Measurements from ENCODE around the gene PLEKHM3. TPM values are rescaled to one million over a fixed set of nuclear protein-coding genes. Genes with fewer than 3 reads are reported as not detected.

Gene PLEKHM3
- total and polyA plus RNA-seq, 2 of the 13 experiments (the other 11 are each of a cell fraction or from before 2014, with no cell fraction given): 4.5 to 4.7 TPM

DNA sequence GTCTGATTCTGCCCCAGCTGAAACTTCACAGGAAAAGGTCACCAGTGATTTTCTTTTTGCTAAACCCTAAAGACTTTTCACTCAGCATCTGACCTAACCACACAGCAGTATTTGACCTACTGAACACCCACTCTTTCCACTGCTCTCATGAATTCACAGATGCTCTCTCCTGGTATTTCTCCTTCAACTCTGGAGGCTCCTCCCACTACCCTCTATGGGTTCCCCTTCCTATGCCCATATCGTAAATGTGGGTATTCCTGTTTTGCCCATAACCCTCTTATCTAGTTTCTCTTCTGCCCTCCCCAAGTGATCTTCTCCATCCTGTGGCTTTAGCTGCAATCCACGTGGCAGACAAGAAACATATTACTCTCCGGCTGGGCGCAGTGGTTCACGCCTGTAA is 7.6 kb downstream of the PLEKHM3 start:
- no peaks in the 10 kb centered on the region for H3K79me2 ChIP-seq (ENCODE audit: insufficient read depth, low read length)
- POLR2A ChIA-PET: interaction anchor here (0.6 kb wide), 1 partner anchor 260 kb away, joined by 4 read pairs; no protein-coding TSS in a partner anchor
- no peaks in the 10 kb centered on the region for H3K9me3 ChIP-seq (ENCODE audit: low read length)
- 0 out of 5 replicates have a peak, but pooled peaks cover 0 to 3% of the 10 kb centered on the region in 2 experiments for H3K36me3 ChIP-seq (replicated peaks in 1 of 2; ENCODE audit: control insufficient read depth in 1 of 2, insufficient read depth in 2 of 2, low read length in 2 of 2)
- CTCF ChIA-PET (ENCODE audit: low intra/inter-chr PET ratio, low total read pairs): no interaction called here
- ATAC-seq: no peak
- H3K4me3 ChIP-seq (replicated peaks in 1 of 3; ENCODE audit: insufficient read depth in 1 of 3, low read depth in 2 of 3, low read length in 3 of 3): no peak overlapping the region
- WGBS (ENCODE audit: low lambda C conversion rate): 93% methylated on average over 5 of the region's 5 CpGs
- DNase-seq (ENCODE audit: low spot score): no peak
- in situ Hi-C loops (cut with HindIII; ENCODE audit: extremely low pct_ligation_motif_present, low pct_unique_long_range_greater_than_20kb): no loop called here
- intact Hi-C loops (cut with micrococcal nuclease; ENCODE audit: unreplicated experiment): no loop called here
- no peaks in the 10 kb centered on the region for H3K27me3 ChIP-seq (ENCODE audit: control insufficient read depth in 1 of 2, insufficient read depth in 2 of 2, low read length in 2 of 2)
- no peak for FAIRE-seq
- no peaks in the 10 kb centered on the region for H4K20me1 ChIP-seq (ENCODE audit: insufficient read depth, low read length)
- H3K9ac ChIP-seq (ENCODE audit: insufficient read depth, low read depth, low read length): no peak overlapping the region
- no peak overlapping the region for H2AFZ ChIP-seq (ENCODE audit: low read length)
- no peak overlapping the region for H3K27ac ChIP-seq (ENCODE audit: extremely low read length, insufficient read depth, low read length)
- TF ChIP-seq ARNTL (CRISPR knock-in tag; IDR thresholded peaks at IDR 0.05): no peak
- no peak for TF ChIP-seq ATF1 (CRISPR knock-in tag; IDR thresholded peaks at IDR 0.05)
- TF ChIP-seq ASH2L (IDR thresholded peaks at IDR 0.05; ENCODE audit: insufficient read length, low read depth, low read length): no peak
- no peak for TF ChIP-seq MXD4 (CRISPR knock-in tag; IDR thresholded peaks at IDR 0.05)
- TF ChIP-seq, protein P1, sequence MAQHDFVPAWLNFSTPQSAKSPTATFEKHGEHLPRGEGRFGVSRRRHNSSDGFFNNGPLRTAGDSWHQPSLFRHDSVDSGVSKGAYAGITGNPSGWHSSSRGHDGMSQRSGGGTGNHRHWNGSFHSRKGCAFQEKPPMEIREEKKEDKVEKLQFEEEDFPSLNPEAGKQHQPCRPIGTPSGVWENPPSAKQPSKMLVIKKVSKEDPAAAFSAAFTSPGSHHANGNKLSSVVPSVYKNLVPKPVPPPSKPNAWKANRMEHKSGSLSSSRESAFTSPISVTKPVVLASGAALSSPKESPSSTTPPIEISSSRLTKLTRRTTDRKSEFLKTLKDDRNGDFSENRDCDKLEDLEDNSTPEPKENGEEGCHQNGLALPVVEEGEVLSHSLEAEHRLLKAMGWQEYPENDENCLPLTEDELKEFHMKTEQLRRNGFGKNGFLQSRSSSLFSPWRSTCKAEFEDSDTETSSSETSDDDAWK (CRISPR knock-in tag; IDR thresholded peaks at IDR 0.05): no peak
- TF ChIP-seq, protein P2, sequence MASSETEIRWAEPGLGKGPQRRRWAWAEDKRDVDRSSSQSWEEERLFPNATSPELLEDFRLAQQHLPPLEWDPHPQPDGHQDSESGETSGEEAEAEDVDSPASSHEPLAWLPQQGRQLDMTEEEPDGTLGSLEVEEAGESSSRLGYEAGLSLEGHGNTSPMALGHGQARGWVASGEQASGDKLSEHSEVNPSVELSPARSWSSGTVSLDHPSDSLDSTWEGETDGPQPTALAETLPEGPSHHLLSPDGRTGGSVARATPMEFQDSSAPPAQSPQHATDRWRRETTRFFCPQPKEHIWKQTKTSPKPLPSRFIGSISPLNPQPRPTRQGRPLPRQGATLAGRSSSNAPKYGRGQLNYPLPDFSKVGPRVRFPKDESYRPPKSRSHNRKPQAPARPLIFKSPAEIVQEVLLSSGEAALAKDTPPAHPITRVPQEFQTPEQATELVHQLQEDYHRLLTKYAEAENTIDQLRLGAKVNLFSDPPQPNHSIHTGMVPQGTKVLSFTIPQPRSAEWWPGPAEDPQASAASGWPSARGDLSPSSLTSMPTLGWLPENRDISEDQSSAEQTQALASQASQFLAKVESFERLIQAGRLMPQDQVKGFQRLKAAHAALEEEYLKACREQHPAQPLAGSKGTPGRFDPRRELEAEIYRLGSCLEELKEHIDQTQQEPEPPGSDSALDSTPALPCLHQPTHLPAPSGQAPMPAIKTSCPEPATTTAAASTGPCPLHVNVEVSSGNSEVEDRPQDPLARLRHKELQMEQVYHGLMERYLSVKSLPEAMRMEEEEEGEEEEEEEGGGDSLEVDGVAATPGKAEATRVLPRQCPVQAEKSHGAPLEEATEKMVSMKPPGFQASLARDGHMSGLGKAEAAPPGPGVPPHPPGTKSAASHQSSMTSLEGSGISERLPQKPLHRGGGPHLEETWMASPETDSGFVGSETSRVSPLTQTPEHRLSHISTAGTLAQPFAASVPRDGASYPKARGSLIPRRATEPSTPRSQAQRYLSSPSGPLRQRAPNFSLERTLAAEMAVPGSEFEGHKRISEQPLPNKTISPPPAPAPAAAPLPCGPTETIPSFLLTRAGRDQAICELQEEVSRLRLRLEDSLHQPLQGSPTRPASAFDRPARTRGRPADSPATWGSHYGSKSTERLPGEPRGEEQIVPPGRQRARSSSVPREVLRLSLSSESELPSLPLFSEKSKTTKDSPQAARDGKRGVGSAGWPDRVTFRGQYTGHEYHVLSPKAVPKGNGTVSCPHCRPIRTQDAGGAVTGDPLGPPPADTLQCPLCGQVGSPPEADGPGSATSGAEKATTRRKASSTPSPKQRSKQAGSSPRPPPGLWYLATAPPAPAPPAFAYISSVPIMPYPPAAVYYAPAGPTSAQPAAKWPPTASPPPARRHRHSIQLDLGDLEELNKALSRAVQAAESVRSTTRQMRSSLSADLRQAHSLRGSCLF (CRISPR knock-in tag; IDR thresholded peaks at IDR 0.05; ENCODE audit: borderline replicate concordance): no peak
- no peak for TF ChIP-seq DPF2 (CRISPR knock-in tag; IDR thresholded peaks at IDR 0.05; ENCODE audit: borderline replicate concordance, low read depth)
- no peak for TF ChIP-seq ZNF615 (CRISPR knock-in tag; IDR thresholded peaks at IDR 0.05; ENCODE audit: borderline replicate concordance)
- TF ChIP-seq GMEB2 (CRISPR knock-in tag; IDR thresholded peaks at IDR 0.05; ENCODE audit: low read depth): no peak
- TF ChIP-seq IKZF4 (CRISPR knock-in tag; IDR thresholded peaks at IDR 0.05; ENCODE audit: borderline replicate concordance, low read depth, not compliant biosample characterization): no peak
- TF ChIP-seq ZNF546 (CRISPR knock-in tag; conservative IDR thresholded peaks at IDR 0.05): no peak
- TF ChIP-seq ZNF816 (CRISPR knock-in tag; IDR thresholded peaks at IDR 0.05; ENCODE audit: borderline replicate concordance): no peak
- no peak for TF ChIP-seq SMC3 (IDR thresholded peaks at IDR 0.05; ENCODE audit: low read length)
- no peak for TF ChIP-seq ZNF3 (CRISPR knock-in tag; IDR thresholded peaks at IDR 0.05)
- H3K4me2 ChIP-seq (ENCODE audit: low read depth, low read length): no peak overlapping the region
- H3K4me1 ChIP-seq (ENCODE audit: insufficient read depth, low read length): peaks cover 31% of the 10 kb centered on the region
- no TSS peak for BruUV-seq (replicated peaks)

Data from HepG2 (cell line).